ENCODE measurements around the gene C2orf76.

DNA sequence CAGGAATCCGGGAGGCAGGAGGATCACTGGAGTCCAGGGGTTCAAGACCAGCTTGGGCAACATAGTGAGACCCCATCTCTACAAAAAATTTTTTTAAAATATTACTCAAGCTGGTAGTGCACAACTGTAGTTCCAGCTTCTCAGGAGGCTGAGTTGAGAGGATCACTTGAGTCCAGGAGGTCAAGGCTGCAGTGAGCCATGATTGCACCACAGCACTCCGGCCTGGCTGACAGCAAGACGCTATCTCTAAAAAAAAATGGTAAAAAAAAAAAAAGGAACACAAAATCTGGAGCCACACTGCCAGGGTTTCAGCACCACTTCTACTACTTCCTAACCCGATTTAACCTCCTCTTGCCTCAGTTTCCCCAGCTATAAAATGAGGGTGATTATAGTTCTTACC is 86.0 kb downstream of the C2orf76 start:
- TF ChIP-seq TCF12 (IDR thresholded peaks at IDR 0.05; ENCODE audit: low read depth), result no peak
- no peak for TF ChIP-seq EP300 (IDR thresholded peaks at IDR 0.05; ENCODE audit: borderline replicate concordance)
- TF ChIP-seq TAF1 (IDR thresholded peaks at IDR 0.05; ENCODE audit: low read depth), result no peak

Measured in Ishikawa (cell line).